GM18951 (cell line): ENCODE results near the gene KIF9.
"Not testable (repeated sequence)": the region's sequence is repeated elsewhere in the genome, so short reads cannot be mapped to it uniquely, and the experiment has no call there.

Source experiments
- POLR2A ChIP-seq: IDR thresholded peaks from 4 replicates; pipeline ENCODE4 v1.6.1; 2011; ENCODE audit warnings: mild to moderate bottlenecking; ENCODE audit not compliant: insufficient read length, insufficient read depth; ENCODE audit errors: extremely low read depth
- in situ Hi-C: fragments of 300-500 bp; cut with MboI; formaldehyde crosslinking; loops from one replicate; pipeline ENCODE4 v1.12.0; 2022; ENCODE audit warnings: low sequenced_read_pairs, mixed read lengths, inconsistent platforms; ENCODE audit not compliant: unreplicated experiment

Gene KIF9

GRCh38 chr3:47225310-47225906, 57.2 kb downstream of the KIF9 start:
- TF ChIP-seq POLR2A, result no peak
- in situ Hi-C loops, result no loop called here

GRCh38 chr3:47223755-47224154, 58.8 kb downstream of the KIF9 start:
- in situ Hi-C loops, result no loop called here

GRCh38 chr3:47221798-47222197, 60.8 kb downstream of the KIF9 start:
- in situ Hi-C loops, result no loop called here
- no peak for TF ChIP-seq POLR2A

More at GRCh38 chr3:47223755-47224154, 58.8 kb downstream of the KIF9 start:
- no peak for TF ChIP-seq POLR2A

- in situ Hi-C loops, result no loop called here
- no peak for TF ChIP-seq POLR2A
These were observed 71.7 kb downstream of the KIF9 start for GRCh38 chr3:47210863-47211405.

GRCh38 chr3:47206022-47206421, 76.6 kb downstream of the KIF9 start:
- in situ Hi-C loops, result not testable (repeated sequence)

GRCh38 chr3:47204875-47205274, 77.7 kb downstream of the KIF9 start:
- no peak for TF ChIP-seq POLR2A
- in situ Hi-C loops, result no loop called here

- in situ Hi-C loops, result no loop called here
- TF ChIP-seq POLR2A, result no peak
These were observed 80.1 kb downstream of the KIF9 start for GRCh38 chr3:47202542-47202941.

GRCh38 chr3:47197287-47197686, 85.3 kb downstream of the KIF9 start:
- no peak for TF ChIP-seq POLR2A
- in situ Hi-C loops, result no loop called here

GRCh38 chr3:47194994-47195393, 87.6 kb downstream of the KIF9 start:
- no peak for TF ChIP-seq POLR2A
- in situ Hi-C loops, result no loop called here

GRCh38 chr3:47193871-47194859, 88.4 kb downstream of the KIF9 start:
- in situ Hi-C loops, result no loop called here
- no peak for TF ChIP-seq POLR2A

- in situ Hi-C loops, result no loop called here
- no peak for TF ChIP-seq POLR2A
These were observed 96.3 kb downstream of the KIF9 start for GRCh38 chr3:47186285-47186684.

GRCh38 chr3:47181685-47182084, 100.9 kb downstream of the KIF9 start:
- in situ Hi-C loops, result not testable (repeated sequence)

- in situ Hi-C loops, result not testable (repeated sequence)
These were observed 102.6 kb downstream of the KIF9 start for GRCh38 chr3:47180011-47180410.
